ENCODE results near the gene PPIF. TPM values are rescaled to one million over a fixed set of nuclear protein-coding genes. Genes with fewer than 3 reads are reported as not detected.
A peak's percentile ranks its signal among the peaks of the same experiment; 100 is the strongest.

PPIF gene
- total and polyA plus RNA-seq, 2 of the 13 experiments (the other 11 are each of a cell fraction or from before 2014, with no cell fraction given), result 147 to 157 TPM

DNA sequence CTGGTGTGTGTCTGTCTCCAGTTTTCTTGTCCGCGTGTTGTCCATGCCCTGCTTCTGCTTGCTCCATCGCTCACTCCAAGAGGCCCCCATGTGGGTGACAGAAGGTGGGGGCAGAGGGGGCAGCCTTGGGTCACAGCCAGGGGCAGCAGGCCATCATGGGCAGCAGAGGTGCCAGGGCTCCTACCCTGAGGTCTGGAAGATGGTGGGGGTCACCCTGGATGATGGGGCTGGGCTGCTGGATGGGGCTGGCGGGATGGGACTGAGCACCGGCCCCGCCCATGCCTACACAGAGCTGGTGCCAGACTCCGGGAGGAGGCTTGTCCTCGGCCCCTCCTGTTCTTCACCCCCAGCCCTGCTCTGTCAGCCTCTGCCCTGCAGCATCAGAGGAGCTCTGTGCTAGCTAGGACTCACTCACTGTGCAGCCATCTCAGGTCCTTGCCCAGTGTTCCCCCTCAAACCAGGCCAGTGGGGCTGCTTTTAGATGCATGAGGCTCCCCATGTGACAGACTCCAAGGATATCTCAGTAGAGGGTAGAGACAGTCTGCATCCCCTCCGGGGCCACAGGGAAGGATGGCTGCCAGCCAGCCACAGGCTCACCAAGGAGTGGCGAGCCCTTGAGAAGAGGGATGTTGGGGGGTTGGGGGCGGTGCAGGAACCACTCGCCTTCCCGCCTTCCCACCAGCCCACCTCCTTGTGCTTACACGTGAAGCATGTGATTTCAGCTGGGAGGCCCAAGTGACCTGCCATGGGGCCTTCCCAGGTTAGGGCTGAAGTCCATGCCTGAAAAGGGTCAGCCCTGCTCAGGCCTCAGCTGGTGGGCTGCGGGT is 35.5 kb upstream of the PPIF start:
- WGBS (ENCODE audit: low lambda C conversion rate), result 92% methylated on average over 6 of the region's 15 CpGs
- H2AFZ ChIP-seq (ENCODE audit: low read length), result no peak overlapping the region
- no peaks in the 10 kb centered on the region for H4K20me1 ChIP-seq (ENCODE audit: insufficient read depth, low read length)
- in situ Hi-C loops (cut with HindIII; ENCODE audit: extremely low pct_ligation_motif_present, low pct_unique_long_range_greater_than_20kb), result no loop called here
- H3K4me3 ChIP-seq (replicated peaks in 1 of 3; ENCODE audit: insufficient read depth in 1 of 3, low read depth in 2 of 3, low read length in 3 of 3), result no peak overlapping the region
- ATAC-seq (no peak; the same call in 2 of the 3 replicates), FAIRE-seq (no peak), DNase-seq (ENCODE audit: low spot score) (no peak)
- BruUV-seq (replicated peaks), result no TSS peak
- no peak overlapping the region for H3K4me2 ChIP-seq (ENCODE audit: low read depth, low read length)
- no peak overlapping the region for H3K27ac ChIP-seq (ENCODE audit: extremely low read length, insufficient read depth, low read length)
- no peaks in the 10 kb centered on the region for H3K9me3 ChIP-seq (ENCODE audit: low read length)
- peaks cover 5% of the 10 kb centered on the region for H3K4me1 ChIP-seq (ENCODE audit: insufficient read depth, low read length)
- POLR2A ChIA-PET, result no interaction called here
- CTCF ChIA-PET (ENCODE audit: low intra/inter-chr PET ratio, low total read pairs), result no interaction called here
- H3K36me3 ChIP-seq (replicated peaks in 1 of 2; ENCODE audit: control insufficient read depth in 1 of 2, insufficient read depth in 2 of 2, low read length in 2 of 2), result peaks cover 26 to 41% of the 10 kb centered on the region in 2 experiments
- no peak overlapping the region for H3K9ac ChIP-seq (ENCODE audit: insufficient read depth, low read depth, low read length)
- H3K79me2 ChIP-seq (ENCODE audit: insufficient read depth, low read length), result no peaks in the 10 kb centered on the region
- intact Hi-C loops (cut with micrococcal nuclease; ENCODE audit: unreplicated experiment), result no loop called here
- H3K27me3 ChIP-seq (ENCODE audit: control insufficient read depth in 1 of 2, insufficient read depth in 2 of 2, low read length in 2 of 2), result no peaks in the 10 kb centered on the region; a peak in 1 of 5 replicates
- TF ChIP-seq POLR2G (IDR thresholded peaks at IDR 0.05; ENCODE audit: low read depth, low read length), result peak; percentile 34; the same call in 1 of the 2 replicates
- TF ChIP-seq AGO2 (optimal IDR thresholded peaks at IDR 0.05; ENCODE audit: low read depth, low read length), result peak; percentile 2
- no peak for TF ChIP-seq HNRNPLL (IDR thresholded peaks at IDR 0.05; ENCODE audit: low read depth, low read length, poor library complexity, severe bottlenecking)
- TF ChIP-seq ZEB1 (IDR thresholded peaks at IDR 0.05; ENCODE audit: insufficient replicate concordance, low read depth), result no peak
- no peak for TF ChIP-seq GTF3A (CRISPR knock-in tag; conservative IDR thresholded peaks at IDR 0.05)
- TF ChIP-seq, protein P1, sequence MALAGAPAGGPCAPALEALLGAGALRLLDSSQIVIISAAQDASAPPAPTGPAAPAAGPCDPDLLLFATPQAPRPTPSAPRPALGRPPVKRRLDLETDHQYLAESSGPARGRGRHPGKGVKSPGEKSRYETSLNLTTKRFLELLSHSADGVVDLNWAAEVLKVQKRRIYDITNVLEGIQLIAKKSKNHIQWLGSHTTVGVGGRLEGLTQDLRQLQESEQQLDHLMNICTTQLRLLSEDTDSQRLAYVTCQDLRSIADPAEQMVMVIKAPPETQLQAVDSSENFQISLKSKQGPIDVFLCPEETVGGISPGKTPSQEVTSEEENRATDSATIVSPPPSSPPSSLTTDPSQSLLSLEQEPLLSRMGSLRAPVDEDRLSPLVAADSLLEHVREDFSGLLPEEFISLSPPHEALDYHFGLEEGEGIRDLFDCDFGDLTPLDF (CRISPR knock-in tag; IDR thresholded peaks at IDR 0.05), result no peak
- TF ChIP-seq, protein P2, sequence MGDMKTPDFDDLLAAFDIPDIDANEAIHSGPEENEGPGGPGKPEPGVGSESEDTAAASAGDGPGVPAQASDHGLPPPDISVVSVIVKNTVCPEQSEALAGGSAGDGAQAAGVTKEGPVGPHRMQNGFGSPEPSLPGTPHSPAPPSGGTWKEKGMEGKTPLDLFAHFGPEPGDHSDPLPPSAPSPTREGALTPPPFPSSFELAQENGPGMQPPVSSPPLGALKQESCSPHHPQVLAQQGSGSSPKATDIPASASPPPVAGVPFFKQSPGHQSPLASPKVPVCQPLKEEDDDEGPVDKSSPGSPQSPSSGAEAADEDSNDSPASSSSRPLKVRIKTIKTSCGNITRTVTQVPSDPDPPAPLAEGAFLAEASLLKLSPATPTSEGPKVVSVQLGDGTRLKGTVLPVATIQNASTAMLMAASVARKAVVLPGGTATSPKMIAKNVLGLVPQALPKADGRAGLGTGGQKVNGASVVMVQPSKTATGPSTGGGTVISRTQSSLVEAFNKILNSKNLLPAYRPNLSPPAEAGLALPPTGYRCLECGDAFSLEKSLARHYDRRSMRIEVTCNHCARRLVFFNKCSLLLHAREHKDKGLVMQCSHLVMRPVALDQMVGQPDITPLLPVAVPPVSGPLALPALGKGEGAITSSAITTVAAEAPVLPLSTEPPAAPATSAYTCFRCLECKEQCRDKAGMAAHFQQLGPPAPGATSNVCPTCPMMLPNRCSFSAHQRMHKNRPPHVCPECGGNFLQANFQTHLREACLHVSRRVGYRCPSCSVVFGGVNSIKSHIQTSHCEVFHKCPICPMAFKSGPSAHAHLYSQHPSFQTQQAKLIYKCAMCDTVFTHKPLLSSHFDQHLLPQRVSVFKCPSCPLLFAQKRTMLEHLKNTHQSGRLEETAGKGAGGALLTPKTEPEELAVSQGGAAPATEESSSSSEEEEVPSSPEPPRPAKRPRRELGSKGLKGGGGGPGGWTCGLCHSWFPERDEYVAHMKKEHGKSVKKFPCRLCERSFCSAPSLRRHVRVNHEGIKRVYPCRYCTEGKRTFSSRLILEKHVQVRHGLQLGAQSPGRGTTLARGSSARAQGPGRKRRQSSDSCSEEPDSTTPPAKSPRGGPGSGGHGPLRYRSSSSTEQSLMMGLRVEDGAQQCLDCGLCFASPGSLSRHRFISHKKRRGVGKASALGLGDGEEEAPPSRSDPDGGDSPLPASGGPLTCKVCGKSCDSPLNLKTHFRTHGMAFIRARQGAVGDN (CRISPR knock-in tag; IDR thresholded peaks at IDR 0.05), result peak; percentile 30; the same call in 1 of the 2 replicates
- TF ChIP-seq NCOA5 (CRISPR knock-in tag; IDR thresholded peaks at IDR 0.05), result no peak
- TF ChIP-seq, protein P3, sequence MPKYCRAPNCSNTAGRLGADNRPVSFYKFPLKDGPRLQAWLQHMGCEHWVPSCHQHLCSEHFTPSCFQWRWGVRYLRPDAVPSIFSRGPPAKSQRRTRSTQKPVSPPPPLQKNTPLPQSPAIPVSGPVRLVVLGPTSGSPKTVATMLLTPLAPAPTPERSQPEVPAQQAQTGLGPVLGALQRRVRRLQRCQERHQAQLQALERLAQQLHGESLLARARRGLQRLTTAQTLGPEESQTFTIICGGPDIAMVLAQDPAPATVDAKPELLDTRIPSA (CRISPR knock-in tag; IDR thresholded peaks at IDR 0.05; ENCODE audit: borderline replicate concordance), result no peak
- no peak for TF ChIP-seq ZBTB20 (CRISPR knock-in tag; IDR thresholded peaks at IDR 0.05; ENCODE audit: borderline replicate concordance, low read depth)
- TF ChIP-seq SMAD9 (CRISPR knock-in tag; IDR thresholded peaks at IDR 0.05), result no peak
- no peak for TF ChIP-seq NR2F1 (CRISPR knock-in tag; IDR thresholded peaks at IDR 0.05)
- TF ChIP-seq, protein P4, sequence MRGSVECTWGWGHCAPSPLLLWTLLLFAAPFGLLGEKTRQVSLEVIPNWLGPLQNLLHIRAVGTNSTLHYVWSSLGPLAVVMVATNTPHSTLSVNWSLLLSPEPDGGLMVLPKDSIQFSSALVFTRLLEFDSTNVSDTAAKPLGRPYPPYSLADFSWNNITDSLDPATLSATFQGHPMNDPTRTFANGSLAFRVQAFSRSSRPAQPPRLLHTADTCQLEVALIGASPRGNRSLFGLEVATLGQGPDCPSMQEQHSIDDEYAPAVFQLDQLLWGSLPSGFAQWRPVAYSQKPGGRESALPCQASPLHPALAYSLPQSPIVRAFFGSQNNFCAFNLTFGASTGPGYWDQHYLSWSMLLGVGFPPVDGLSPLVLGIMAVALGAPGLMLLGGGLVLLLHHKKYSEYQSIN (CRISPR knock-in tag; IDR thresholded peaks at IDR 0.05; ENCODE audit: borderline replicate concordance), result no peak
- TF ChIP-seq NFATC3 (CRISPR knock-in tag; IDR thresholded peaks at IDR 0.05), result no peak
- TF ChIP-seq, protein P5, sequence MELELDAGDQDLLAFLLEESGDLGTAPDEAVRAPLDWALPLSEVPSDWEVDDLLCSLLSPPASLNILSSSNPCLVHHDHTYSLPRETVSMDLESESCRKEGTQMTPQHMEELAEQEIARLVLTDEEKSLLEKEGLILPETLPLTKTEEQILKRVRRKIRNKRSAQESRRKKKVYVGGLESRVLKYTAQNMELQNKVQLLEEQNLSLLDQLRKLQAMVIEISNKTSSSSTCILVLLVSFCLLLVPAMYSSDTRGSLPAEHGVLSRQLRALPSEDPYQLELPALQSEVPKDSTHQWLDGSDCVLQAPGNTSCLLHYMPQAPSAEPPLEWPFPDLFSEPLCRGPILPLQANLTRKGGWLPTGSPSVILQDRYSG (CRISPR knock-in tag; IDR thresholded peaks at IDR 0.05), result no peak

Data from HepG2 (cell line).